GM12864 (cell line): ENCODE results near the gene KASH5.

Source experiments
- DNase-seq: peaks from one replicate; pipeline ENCODE4 v3.0.0-alpha.2; 2011; ENCODE audit warnings: low read depth
- H3K4me3 ChIP-seq: 2 replicates; pipeline ENCODE4 v1.5.1; 2011; ENCODE audit warnings: mild to moderate bottlenecking, low read depth, low read length, control low read depth
- CTCF ChIP-seq: IDR thresholded peaks from 2 replicates; pipeline ENCODE4 v1.5.1; 2011; ENCODE audit warnings: low read depth, mild to moderate bottlenecking, moderate library complexity, low read length, control low read depth, inconsistent platforms; ENCODE audit errors: missing control alignments

KASH5 gene, protein sequence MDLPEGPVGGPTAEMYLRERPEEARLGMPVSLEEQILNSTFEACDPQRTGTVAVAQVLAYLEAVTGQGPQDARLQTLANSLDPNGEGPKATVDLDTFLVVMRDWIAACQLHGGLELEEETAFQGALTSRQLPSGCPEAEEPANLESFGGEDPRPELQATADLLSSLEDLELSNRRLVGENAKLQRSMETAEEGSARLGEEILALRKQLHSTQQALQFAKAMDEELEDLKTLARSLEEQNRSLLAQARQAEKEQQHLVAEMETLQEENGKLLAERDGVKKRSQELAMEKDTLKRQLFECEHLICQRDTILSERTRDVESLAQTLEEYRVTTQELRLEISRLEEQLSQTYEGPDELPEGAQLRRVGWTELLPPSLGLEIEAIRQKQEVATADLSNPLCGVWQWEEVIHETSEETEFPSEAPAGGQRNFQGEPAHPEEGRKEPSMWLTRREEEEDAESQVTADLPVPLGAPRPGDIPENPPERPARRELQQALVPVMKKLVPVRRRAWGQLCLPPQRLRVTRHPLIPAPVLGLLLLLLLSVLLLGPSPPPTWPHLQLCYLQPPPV

GRCh38 chr19:49387936-49388372 lies at the start of gene KASH5:
Gene KASH5 (plus strand): TSS chr19:49388249. CDS start chr19:49390884, 2,635 bp downstream.
- no peak for DNase-seq
- H3K4me3 ChIP-seq: no peak within 1 kb of the TSS
- no peak for TF ChIP-seq CTCF

DNA sequence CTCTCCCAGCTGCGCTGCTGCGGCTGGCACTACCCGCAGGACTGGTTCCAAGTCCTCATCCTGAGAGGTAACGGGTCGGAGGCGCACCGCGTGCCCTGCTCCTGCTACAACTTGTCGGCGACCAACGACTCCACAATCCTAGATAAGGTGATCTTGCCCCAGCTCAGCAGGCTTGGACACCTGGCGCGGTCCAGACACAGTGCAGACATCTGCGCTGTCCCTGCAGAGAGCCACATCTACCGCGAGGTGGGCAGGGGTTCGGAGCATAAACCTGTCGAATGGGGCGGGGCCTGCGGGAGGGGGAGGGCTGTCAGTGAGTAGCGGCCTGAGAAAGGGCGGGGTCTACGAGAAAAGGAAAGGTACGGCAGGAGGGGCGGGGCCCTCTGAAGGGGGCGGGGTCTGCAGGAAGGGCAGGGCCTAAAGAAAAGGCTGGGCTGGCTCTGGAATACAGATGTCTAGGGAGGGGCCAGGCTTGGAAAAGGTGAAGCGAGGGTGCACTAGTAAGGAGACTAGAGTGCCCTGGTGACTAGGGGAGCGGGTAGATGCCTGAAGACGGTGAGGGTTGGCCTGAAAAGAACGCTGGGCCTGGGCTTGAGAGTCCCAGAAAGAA lies 49.3 kb upstream of the KASH5 start:
- DNase-seq: no peak
- peak overlapping the region; percentile 39 for H3K4me3 ChIP-seq
- no peak for TF ChIP-seq CTCF

GRCh38 chr19:49339301-49340068 lies 48.6 kb upstream of the KASH5 start:
- peak; percentile 70 for DNase-seq
- TF ChIP-seq CTCF: no peak
- H3K4me3 ChIP-seq: peak overlapping the region; percentile 43

DNA sequence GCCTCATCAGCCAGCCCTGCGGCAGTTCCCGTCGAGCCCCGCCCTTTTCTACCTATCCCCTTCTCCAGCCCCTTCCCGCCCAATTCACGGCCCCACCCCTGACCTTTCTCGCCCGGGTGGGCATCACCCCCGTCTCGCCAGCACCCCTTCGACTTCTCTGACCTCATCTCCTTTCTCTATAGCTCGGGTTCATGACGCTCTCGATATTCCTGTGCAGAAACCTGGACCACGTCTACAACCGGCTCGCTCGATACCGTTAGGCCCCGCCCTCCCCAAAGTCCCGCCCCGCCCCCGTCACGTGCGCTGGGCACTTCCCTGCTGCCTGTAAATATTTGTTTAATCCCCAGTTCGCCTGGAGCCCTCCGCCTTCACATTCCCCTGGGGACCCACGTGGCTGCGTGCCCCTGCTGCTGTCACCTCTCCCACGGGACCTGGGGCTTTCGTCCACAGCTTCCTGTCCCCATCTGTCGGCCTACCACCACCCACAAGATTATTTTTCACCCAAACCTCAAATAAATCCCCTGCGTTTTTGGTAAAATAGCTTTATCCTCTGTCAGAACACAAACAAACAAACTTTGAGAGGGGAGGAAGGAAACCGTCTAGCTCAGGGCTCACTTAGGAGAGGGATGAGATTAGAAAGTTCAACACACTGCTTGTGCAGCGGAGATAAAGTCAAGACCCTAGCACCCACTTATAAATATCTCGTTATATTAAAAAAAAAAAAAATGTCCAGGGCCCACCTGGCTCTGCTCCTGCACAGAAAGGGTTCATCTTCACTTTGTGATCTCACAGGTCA lies 47.8 kb upstream of the KASH5 start:
- DNase-seq: peak; percentile 82
- peak overlapping the region; percentile 43 for H3K4me3 ChIP-seq
- no peak for TF ChIP-seq CTCF

GRCh38 chr19:49340865-49341718 lies 47.0 kb upstream of the KASH5 start:
- TF ChIP-seq CTCF: no peak
- H3K4me3 ChIP-seq: no peak overlapping the region

GRCh38 chr19:49342291-49342721 lies 45.7 kb upstream of the KASH5 start:
- no peak for TF ChIP-seq CTCF
- DNase-seq: no peak
- no peak overlapping the region for H3K4me3 ChIP-seq

More at GRCh38 chr19:49340865-49341718, 47.0 kb upstream of the KASH5 start:
- no peak for DNase-seq
